Smooth muscle cell (in vitro differentiated cells): Measurements from ENCODE around the gene ZFHX3. TPM values are rescaled to one million over a fixed set of nuclear protein-coding genes. Genes with fewer than 3 reads are reported as not detected.

Experiments used
- DNase-seq: peaks from one replicate; lab custom pipeline; 2025; ENCODE audit not compliant: unreplicated experiment; lab: John Stamatoyannopoulos, UW
- H2AFZ ChIP-seq: fragments of 200-600 bp; sonication (generic); 2 replicates; pipeline ENCODE4 v1.6.0; 2016; ENCODE audit warnings: antibody characterized with exemption, low read depth, mild to moderate bottlenecking
- H3F3A ChIP-seq: fragments of 200-600 bp; sonication (generic); 2 replicates; pipeline ENCODE4 v1.6.0; 2017; ENCODE audit warnings: antibody characterized with exemption, low read depth
- H3K27ac ChIP-seq: fragments of 200-600 bp; sonication (generic); 2 replicates; pipeline ENCODE4 v1.5.1; 2016; ENCODE audit warnings: low read depth, mild to moderate bottlenecking
- H3K27me3 ChIP-seq: fragments of 200-600 bp; sonication (generic); 2 replicates; pipeline ENCODE4 v1.6.1; 2016; ENCODE audit warnings: low read depth, mild to moderate bottlenecking
- H3K36me3 ChIP-seq: fragments of 200-600 bp; sonication (generic); 2 replicates; pipeline ENCODE4 v1.5.1; 2016; ENCODE audit warnings: low read depth
- H3K4me1 ChIP-seq: fragments of 200-600 bp; sonication (generic); 2 replicates; pipeline ENCODE4 v1.5.1; 2016; ENCODE audit warnings: low read depth
- H3K4me2 ChIP-seq: fragments of 200-600 bp; sonication (generic); 2 replicates; pipeline ENCODE4 v1.6.0; 2016; ENCODE audit warnings: mild to moderate bottlenecking
- H3K4me3 ChIP-seq: fragments of 200-600 bp; sonication (generic); 2 replicates; pipeline ENCODE4 v1.5.1; 2016; ENCODE audit warnings: mild to moderate bottlenecking
- H3K79me2 ChIP-seq: fragments of 200-600 bp; sonication (generic); 2 replicates; pipeline ENCODE4 v1.6.0; 2016; ENCODE audit warnings: low read depth, mild to moderate bottlenecking
- H3K9ac ChIP-seq: fragments of 200-600 bp; sonication (generic); 2 replicates; pipeline ENCODE4 v1.6.0; 2016; ENCODE audit warnings: low read depth
- H3K9me3 ChIP-seq: fragments of 200-600 bp; sonication (generic); replicated peaks from 2 replicates; pipeline ENCODE4 v1.5.1; 2016; ENCODE audit warnings: low read depth
- H4K20me1 ChIP-seq: fragments of 200-600 bp; sonication (generic); 2 replicates; pipeline ENCODE4 v1.6.0; 2016; ENCODE audit warnings: low read depth
- CTCF ChIP-seq: fragments of 200-600 bp; sonication (generic); IDR thresholded peaks from 2 replicates; pipeline ENCODE4 v1.5.1; 2017; ENCODE audit warnings: borderline replicate concordance, mild to moderate bottlenecking, antibody characterized with exemption; ENCODE audit not compliant: insufficient read depth, poor library complexity, severe bottlenecking
- WGBS: methylation state at CpG from one replicate; pipeline ENCODE4 v1.1.7; 2016; ENCODE audit warnings: low lambda C conversion rate; 5-methylcytosine and 5-hydroxymethylcytosine counted together
- polyA plus RNA-seq: library from polyadenylated mRNA; unstranded; fragments of >200 nt; fragmentation: Nextera tagmentation; extraction: Ambion mirVana; gene quantifications from 2 replicates; pipeline ENCODE4 v1.2.1, GENCODE V29; 2016
- total RNA-seq: library from RNA; depleted of rRNA; stranded (reverse); fragments of >200 nt; gene quantifications from 2 replicates; pipeline ENCODE4 v1.2.3, GENCODE V29; 2014

Gene ZFHX3
- total and polyA plus RNA-seq, 2 experiments from 2014 or later: 3.1 to 9.8 TPM

- Histone ChIP-seq H3K4me3 (no peak overlapping the region), H3K9ac (no peak overlapping the region), H3F3A (no peaks in the 10 kb centered on the region), H3K36me3 (no peaks in the 10 kb centered on the region), H2AFZ (no peak overlapping the region), H3K27ac (no peak overlapping the region), H4K20me1 (no peaks in the 10 kb centered on the region), H3K79me2 (no peaks in the 10 kb centered on the region), H3K4me2 (no peak overlapping the region), H3K4me1 (peaks cover 4% of the 10 kb centered on the region), H3K9me3 (no peaks in the 10 kb centered on the region), H3K27me3 (no peaks in the 10 kb centered on the region)
- no peak for TF ChIP-seq CTCF
- no peak for DNase-seq
- 93% methylated on average over 7 of the region's 7 CpGs for WGBS
Observed at GRCh38 chr16:72752004-72752695, 295.8 kb downstream of the ZFHX3 start.

- H3K27me3 ChIP-seq: no peaks in the 10 kb centered on the region
- H3K4me1 ChIP-seq: peaks cover 4% of the 10 kb centered on the region
Observed at GRCh38 chr16:72751076-72751475, 296.9 kb downstream of the ZFHX3 start.

DNA sequence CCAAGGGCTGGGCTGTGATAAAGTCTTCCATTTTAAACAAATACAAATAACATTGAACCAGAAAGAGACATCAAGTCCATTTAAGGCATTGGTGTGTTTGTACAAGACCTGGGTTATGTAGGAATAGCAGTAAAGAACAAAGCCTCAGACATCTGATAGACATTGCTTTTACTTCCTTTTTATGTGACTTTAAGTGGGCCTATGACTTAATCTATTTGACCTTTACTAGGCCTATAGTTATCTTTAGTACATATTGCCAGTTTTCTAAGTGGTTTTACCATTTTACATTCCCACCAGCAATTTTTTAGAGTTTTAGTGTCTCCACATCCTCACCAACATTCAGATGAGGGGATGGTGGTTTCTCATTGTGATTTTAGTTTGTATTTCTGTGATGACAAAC lies 298.8 kb downstream of the ZFHX3 start:
- Histone ChIP-seq H3K9ac (no peak overlapping the region), H3K79me2 (no peaks in the 10 kb centered on the region), H3K4me2 (no peak overlapping the region), H4K20me1 (no peaks in the 10 kb centered on the region), H3K9me3 (no peaks in the 10 kb centered on the region), H3K4me1 (peaks cover 4% of the 10 kb centered on the region), H3F3A (no peaks in the 10 kb centered on the region), H3K4me3 (no peak overlapping the region), H2AFZ (no peak overlapping the region), H3K27ac (no peak overlapping the region), H3K36me3 (no peaks in the 10 kb centered on the region), H3K27me3 (no peaks in the 10 kb centered on the region)
- no peak for DNase-seq
- no peak for TF ChIP-seq CTCF

More at GRCh38 chr16:72751076-72751475, 296.9 kb downstream of the ZFHX3 start:
- no peak overlapping the region for H3K27ac ChIP-seq
- no peak overlapping the region for H3K9ac ChIP-seq
- no peak overlapping the region for H2AFZ ChIP-seq
- H3K9me3 ChIP-seq: no peaks in the 10 kb centered on the region
- H4K20me1 ChIP-seq: no peaks in the 10 kb centered on the region
- no peaks in the 10 kb centered on the region for H3K36me3 ChIP-seq
- no peaks in the 10 kb centered on the region for H3K79me2 ChIP-seq
- H3K4me2 ChIP-seq: no peak overlapping the region
- no peak overlapping the region for H3K4me3 ChIP-seq
- H3F3A ChIP-seq: no peaks in the 10 kb centered on the region
- no peak for TF ChIP-seq CTCF
- DNase-seq: no peak
- WGBS: 92% methylated on average over 3 of the region's 3 CpGs
